GM10266 (cell line): Measurements from ENCODE around the gene TRPT1.

Experiments
- DNase-seq: peaks from one replicate; pipeline ENCODE4 v3.0.0; 2012; ENCODE audit errors: extremely low spot score
- CTCF ChIP-seq: IDR thresholded peaks from 2 replicates; pipeline ENCODE4 v1.5.1; 2012; ENCODE audit warnings: mild to moderate bottlenecking, low read depth; ENCODE audit not compliant: control insufficient read depth, insufficient read depth; ENCODE audit errors: missing control alignments

TRPT1 gene

GRCh38 chr11:64226507-64227051 lies 593 bp upstream of the TRPT1 start:
- TF ChIP-seq CTCF = no peak
- DNase-seq = peak; percentile 86

GRCh38 chr11:64224891-64225607 lies 937 bp downstream of the TRPT1 start:
- no peak for DNase-seq
- TF ChIP-seq CTCF = no peak

- no peak for TF ChIP-seq CTCF
- no peak for DNase-seq
Observed at GRCh38 chr11:64224151-64224890, 1.7 kb downstream of the TRPT1 start.

- no peak for TF ChIP-seq CTCF
- DNase-seq = no peak
Observed at GRCh38 chr11:64223001-64223651, 2.9 kb downstream of the TRPT1 start.

- TF ChIP-seq CTCF = no peak
- no peak for DNase-seq
Observed at GRCh38 chr11:64222651-64223000, 3.4 kb downstream of the TRPT1 start.

- DNase-seq = no peak
- TF ChIP-seq CTCF = no peak
Observed at GRCh38 chr11:64220798-64221197, 5.2 kb downstream of the TRPT1 start.
